Esophagus muscularis mucosa (tissue), 3 donors: ENCODE data around the gene TMCC1.

Experiments
- POLR2A ChIP-seq: fragments of 450-650 bp; IDR thresholded peaks from one replicate; pipeline ENCODE4 v1.6.1; 2017; ENCODE audit warnings: antibody characterized with exemption, moderate library complexity, mild to moderate bottlenecking, low read depth
- TF ChIP-seq, protein P1 (sequence below), 3 experiments: fragments of 200-600 bp in 2 of 3; fragments of 450-650 bp in 1 of 3; sonication (generic) in 2 of 3; IDR thresholded peaks; one replicate each; pipeline ENCODE4 v1.5.1; 2017 to 2019; ENCODE audit warnings: antibody characterized with exemption in 3 of 3, mild to moderate bottlenecking in 2 of 3, moderate library complexity in 1 of 3

DNA sequence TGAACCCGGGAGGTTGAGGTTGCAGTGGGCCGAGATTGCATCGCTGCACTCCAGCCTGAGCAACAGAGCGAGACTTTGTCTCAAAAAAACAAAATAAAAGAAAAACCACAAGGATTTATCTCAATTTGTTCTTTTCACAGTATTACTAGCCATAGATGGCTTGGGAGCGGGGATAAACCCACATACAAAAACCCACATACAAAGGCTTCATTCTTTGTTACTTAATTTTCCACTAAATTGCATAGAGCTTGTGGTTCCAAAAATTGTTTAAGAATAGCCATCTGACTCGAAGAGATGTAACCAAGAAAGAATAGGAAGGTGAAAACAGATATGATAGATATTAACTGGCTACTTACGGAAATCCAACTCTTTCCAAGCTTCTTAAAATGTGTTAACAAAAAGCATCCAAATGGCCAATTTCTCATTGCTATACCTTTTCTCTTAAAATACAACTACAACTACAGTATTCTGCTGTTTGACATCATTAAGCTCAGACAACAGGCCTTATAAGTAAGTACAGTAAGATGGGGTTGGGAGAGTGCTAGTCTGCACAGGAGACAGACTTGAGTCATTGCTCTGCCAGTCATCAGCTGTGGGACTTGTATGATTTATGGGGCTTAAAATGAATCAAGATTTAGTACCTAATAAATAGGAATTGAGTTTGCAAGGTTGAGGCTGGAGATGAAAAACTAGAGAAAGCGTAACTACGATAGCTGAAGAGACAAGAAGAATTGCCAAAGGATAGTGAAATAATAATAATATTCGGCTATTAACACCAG, 190.4 kb downstream of the TMCC1 start:
- TF ChIP-seq, protein P1, sequence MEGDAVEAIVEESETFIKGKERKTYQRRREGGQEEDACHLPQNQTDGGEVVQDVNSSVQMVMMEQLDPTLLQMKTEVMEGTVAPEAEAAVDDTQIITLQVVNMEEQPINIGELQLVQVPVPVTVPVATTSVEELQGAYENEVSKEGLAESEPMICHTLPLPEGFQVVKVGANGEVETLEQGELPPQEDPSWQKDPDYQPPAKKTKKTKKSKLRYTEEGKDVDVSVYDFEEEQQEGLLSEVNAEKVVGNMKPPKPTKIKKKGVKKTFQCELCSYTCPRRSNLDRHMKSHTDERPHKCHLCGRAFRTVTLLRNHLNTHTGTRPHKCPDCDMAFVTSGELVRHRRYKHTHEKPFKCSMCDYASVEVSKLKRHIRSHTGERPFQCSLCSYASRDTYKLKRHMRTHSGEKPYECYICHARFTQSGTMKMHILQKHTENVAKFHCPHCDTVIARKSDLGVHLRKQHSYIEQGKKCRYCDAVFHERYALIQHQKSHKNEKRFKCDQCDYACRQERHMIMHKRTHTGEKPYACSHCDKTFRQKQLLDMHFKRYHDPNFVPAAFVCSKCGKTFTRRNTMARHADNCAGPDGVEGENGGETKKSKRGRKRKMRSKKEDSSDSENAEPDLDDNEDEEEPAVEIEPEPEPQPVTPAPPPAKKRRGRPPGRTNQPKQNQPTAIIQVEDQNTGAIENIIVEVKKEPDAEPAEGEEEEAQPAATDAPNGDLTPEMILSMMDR (IDR thresholded peaks at IDR 0.05): no peak
- no peak for TF ChIP-seq POLR2A
